ENCODE data around the gene ZNF274. TPM values are rescaled to one million over a fixed set of nuclear protein-coding genes. Genes with fewer than 3 reads are reported as not detected.

ZNF274 gene
- total RNA-seq (2022; extraction: Qiagen RNA extraction; ENCODE audit: low read depth), result 14.5 to 16.5 TPM (median 15.7 TPM) in 5 replicates

DNA sequence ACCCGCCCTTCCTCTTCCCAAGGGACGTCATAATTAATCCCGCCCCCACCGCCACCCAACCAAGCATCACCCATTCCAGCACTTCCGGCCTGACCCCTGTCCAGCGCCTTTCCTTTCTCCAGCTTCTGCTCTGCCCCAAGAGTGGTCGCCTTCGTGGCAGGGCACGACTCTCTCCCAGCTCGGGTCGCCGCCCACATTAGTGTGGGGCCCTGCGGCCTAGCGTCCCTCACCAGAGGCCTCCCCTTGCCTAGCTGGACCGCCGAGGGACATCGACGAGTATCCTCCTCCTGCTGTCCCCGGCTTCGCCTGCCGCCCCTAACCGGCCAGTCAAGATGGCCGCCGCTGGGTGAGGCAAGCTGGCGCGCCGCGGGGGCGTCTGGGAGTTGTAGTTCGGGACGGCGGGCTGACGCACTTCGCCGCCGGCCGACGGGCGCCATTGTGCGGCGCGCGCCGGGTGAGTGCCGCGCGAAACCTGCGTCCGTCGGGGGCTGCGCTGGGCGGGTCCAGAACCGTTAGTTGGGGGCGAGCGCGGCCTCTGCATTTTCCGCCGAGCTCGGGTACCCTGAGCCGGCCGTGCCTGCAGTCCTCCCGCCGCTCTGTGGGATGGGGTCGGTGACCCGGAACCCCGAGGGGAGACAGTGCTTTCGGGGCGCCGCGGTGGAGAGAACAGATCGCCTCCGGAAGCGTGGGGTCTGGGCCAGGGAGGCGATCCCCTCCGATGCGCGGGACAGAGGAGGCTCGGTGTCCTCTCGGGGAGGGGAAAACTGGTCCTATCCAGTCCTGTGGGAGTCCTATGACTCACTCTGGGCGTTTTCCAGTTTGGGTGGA, at the start of gene ZNF274:
Gene ZNF274 (plus strand): TSS at position 73 of the 828 bp plus-strand sequence. CDS start 905 bp downstream, outside the sequence.

DNA sequence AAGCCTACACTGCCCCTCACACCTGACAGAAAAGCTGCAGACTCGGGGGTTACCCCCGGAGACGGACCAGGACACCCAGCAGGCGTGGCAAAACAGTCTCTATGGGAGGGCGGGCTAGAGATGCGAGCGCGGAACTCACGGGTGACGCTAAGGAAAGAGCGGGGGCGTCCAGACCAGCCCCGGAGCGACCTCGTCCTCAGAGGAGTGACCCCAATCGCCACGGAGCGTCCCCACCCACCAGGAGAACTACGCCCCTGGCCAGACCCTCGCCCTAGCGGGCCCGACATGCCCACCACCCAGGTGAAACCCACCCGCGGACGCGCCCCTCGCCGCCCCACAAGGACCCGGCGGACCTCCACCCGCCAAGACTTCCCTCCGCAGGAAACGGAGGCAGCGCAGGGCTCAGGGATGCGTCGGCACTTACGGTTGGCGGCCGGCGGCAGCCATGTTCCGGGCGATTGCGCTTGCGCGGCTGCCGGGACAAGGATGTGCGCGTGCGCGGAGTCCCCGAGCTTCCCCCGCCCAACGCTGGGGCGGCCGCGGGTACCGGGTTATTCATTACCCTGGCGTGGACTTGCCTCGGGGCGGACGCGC, 32.4 kb upstream of the ZNF274 start, which contains the start of gene ZNF329:
Gene ZNF329 (minus strand): TSS at position 462 of the 594 bp plus-strand sequence. CDS start 21,286 bp downstream, outside the sequence.

DNA sequence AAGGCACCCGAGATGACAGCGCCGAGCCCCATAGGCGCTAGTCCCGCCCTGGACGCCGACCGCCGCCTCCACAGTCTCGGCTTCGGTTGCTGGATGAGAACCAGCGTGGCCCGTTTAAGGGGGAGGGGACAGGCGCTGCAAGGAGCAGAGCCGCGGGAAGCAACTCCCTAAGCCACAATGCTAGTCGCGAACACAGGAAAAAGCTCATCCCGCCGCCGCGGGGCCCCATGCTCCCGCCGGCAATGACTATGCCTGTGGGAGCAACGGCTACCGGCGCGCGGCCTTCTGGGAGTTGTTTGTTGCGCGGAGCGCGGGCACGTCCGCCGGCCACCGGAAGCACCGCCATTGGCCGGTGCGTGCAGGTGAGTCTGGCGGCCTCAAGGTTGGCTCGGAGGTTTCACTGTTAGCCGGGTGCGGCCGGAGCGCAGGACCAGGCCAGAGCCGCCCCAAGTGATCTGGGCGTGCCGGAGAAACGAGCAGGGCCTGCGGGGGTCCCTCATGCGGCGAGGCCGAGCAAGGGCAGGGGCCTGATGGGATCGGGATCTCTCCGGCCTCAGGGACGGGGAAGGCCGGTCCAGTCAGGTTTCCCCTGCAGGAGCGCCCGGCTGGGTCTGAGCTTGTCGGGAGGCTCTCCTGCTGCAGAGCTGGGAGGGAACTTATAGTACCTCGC, 45.9 kb downstream of the ZNF274 start, which contains the start of gene ZNF544:
Gene ZNF544 (plus strand): TSS at position 330 of the 670 bp plus-strand sequence. CDS start 15,110 bp downstream, outside the sequence.

Other genes starting within 250 kb of the ZNF274 start
- gene ZNF418, start 247.7 kb upstream of the ZNF274 start, total RNA-seq (2022; extraction: Qiagen RNA extraction; ENCODE audit: low read depth), result 1.0 to 1.7 TPM (median 1.3 TPM) in 5 replicates
- 1.1 to 1.4 TPM (median 1.2 TPM) in 5 replicates for gene ZNF256, start 235.4 kb upstream of the ZNF274 start, total RNA-seq (2022; extraction: Qiagen RNA extraction; ENCODE audit: low read depth)
- gene C19orf18, start 208.5 kb upstream of the ZNF274 start, total RNA-seq (2022; extraction: Qiagen RNA extraction; ENCODE audit: low read depth), result not detected in 5 replicates
- 1.8 to 3.2 TPM (median 2.7 TPM) in 5 replicates for gene ZNF606, start 180.2 kb upstream of the ZNF274 start, total RNA-seq (2022; extraction: Qiagen RNA extraction; ENCODE audit: low read depth)
- not detected in 5 replicates for gene ZSCAN1, start 149.0 kb upstream of the ZNF274 start, total RNA-seq (2022; extraction: Qiagen RNA extraction; ENCODE audit: low read depth)
- 0.04 TPM in 1 of 5 replicates, not detected in the others for gene ZNF135, start 123.8 kb upstream of the ZNF274 start, total RNA-seq (2022; extraction: Qiagen RNA extraction; ENCODE audit: low read depth)
- 2.1 to 3.0 TPM (median 2.5 TPM) in 5 replicates for gene ZSCAN18, start 84.8 kb upstream of the ZNF274 start, total RNA-seq (2022; extraction: Qiagen RNA extraction; ENCODE audit: low read depth)
- 2.9 to 3.3 TPM (median 3.1 TPM) in 5 replicates for gene ZNF329, start 32.3 kb upstream of the ZNF274 start, total RNA-seq (2022; extraction: Qiagen RNA extraction; ENCODE audit: low read depth)
- gene ZNF544, start 45.9 kb downstream of the ZNF274 start, total RNA-seq (2022; extraction: Qiagen RNA extraction; ENCODE audit: low read depth), result 11.6 to 24.4 TPM (median 19.0 TPM) in 5 replicates
- gene ZNF8, start 95.9 kb downstream of the ZNF274 start, total RNA-seq (2022; extraction: Qiagen RNA extraction; ENCODE audit: low read depth), result 1.3 to 1.5 TPM (median 1.3 TPM) in 5 replicates
- gene ERVK3-1, start 122.3 kb downstream of the ZNF274 start, total RNA-seq (2022; extraction: Qiagen RNA extraction; ENCODE audit: low read depth), result 90.7 to 110 TPM (median 98.8 TPM) in 5 replicates
- 2.1 to 3.3 TPM (median 2.9 TPM) in 5 replicates for gene ZSCAN22, start 143.9 kb downstream of the ZNF274 start, total RNA-seq (2022; extraction: Qiagen RNA extraction; ENCODE audit: low read depth)
- gene A1BG, start 170.4 kb downstream of the ZNF274 start, total RNA-seq (2022; extraction: Qiagen RNA extraction; ENCODE audit: low read depth), result 9.9 to 13.7 TPM (median 12.2 TPM) in 5 replicates
- gene ZNF497, start 179.7 kb downstream of the ZNF274 start, total RNA-seq (2022; extraction: Qiagen RNA extraction; ENCODE audit: low read depth), result 0.80 to 1.7 TPM (median 1.5 TPM) in 5 replicates
- 1.1 to 1.5 TPM (median 1.2 TPM) in 5 replicates for gene ZNF837, start 198.0 kb downstream of the ZNF274 start, total RNA-seq (2022; extraction: Qiagen RNA extraction; ENCODE audit: low read depth)
- 2,263 to 2,574 TPM (median 2,501 TPM) in 5 replicates for gene RPS5, start 204.2 kb downstream of the ZNF274 start, total RNA-seq (2022; extraction: Qiagen RNA extraction; ENCODE audit: low read depth)
- gene RNF225, start 212.6 kb downstream of the ZNF274 start, total RNA-seq (2022; extraction: Qiagen RNA extraction; ENCODE audit: low read depth), result 0.13 to 0.22 TPM in 2 of 5 replicates, not detected in the others
- gene ZNF584, start 225.6 kb downstream of the ZNF274 start, total RNA-seq (2022; extraction: Qiagen RNA extraction; ENCODE audit: low read depth), result 18.6 to 22.4 TPM (median 18.8 TPM) in 5 replicates